ENCODE data around the gene AGPAT2.

The AGPAT2 gene

GRCh38 chr9:136628268-136628667, 59.0 kb downstream of the AGPAT2 start:
- no peak for TF ChIP-seq SIN3A (IDR thresholded peaks at IDR 0.05; ENCODE audit: borderline replicate concordance, insufficient read depth, low read length)
- TF ChIP-seq TAF1 (IDR thresholded peaks at IDR 0.05; ENCODE audit: borderline replicate concordance, insufficient read depth, low read length), result no peak
- TF ChIP-seq REST (IDR thresholded peaks at IDR 0.05; ENCODE audit: insufficient read depth in 1 of 2, low read depth in 2 of 2, low read length in 2 of 2), result no peak
- TF ChIP-seq FOXP2 (optimal IDR thresholded peaks at IDR 0.05; ENCODE audit: borderline replicate concordance, extremely low read depth, extremely low read length, insufficient read depth), result no peak
- TF ChIP-seq POLR2AphosphoS5 (IDR thresholded peaks at IDR 0.05; ENCODE audit: low read depth, low read length), result no peak

- TF ChIP-seq POLR2AphosphoS5 (IDR thresholded peaks at IDR 0.05; ENCODE audit: low read depth, low read length), result no peak
- TF ChIP-seq TAF1 (IDR thresholded peaks at IDR 0.05; ENCODE audit: borderline replicate concordance, insufficient read depth, low read length), result no peak
- no peak for TF ChIP-seq REST (IDR thresholded peaks at IDR 0.05; ENCODE audit: insufficient read depth in 1 of 2, low read depth in 2 of 2, low read length in 2 of 2)
- TF ChIP-seq FOXP2 (optimal IDR thresholded peaks at IDR 0.05; ENCODE audit: borderline replicate concordance, extremely low read depth, extremely low read length, insufficient read depth), result no peak
- no peak for TF ChIP-seq SIN3A (IDR thresholded peaks at IDR 0.05; ENCODE audit: borderline replicate concordance, insufficient read depth, low read length)
These were observed 59.6 kb downstream of the AGPAT2 start for GRCh38 chr9:136627703-136628102.

GRCh38 chr9:136626740-136627642, 60.3 kb downstream of the AGPAT2 start:
- no peak for TF ChIP-seq REST (IDR thresholded peaks at IDR 0.05; ENCODE audit: insufficient read depth in 1 of 2, low read depth in 2 of 2, low read length in 2 of 2)
- no peak for TF ChIP-seq TAF1 (IDR thresholded peaks at IDR 0.05; ENCODE audit: borderline replicate concordance, insufficient read depth, low read length)
- no peak for TF ChIP-seq FOXP2 (optimal IDR thresholded peaks at IDR 0.05; ENCODE audit: borderline replicate concordance, extremely low read depth, extremely low read length, insufficient read depth)
- TF ChIP-seq POLR2AphosphoS5 (IDR thresholded peaks at IDR 0.05; ENCODE audit: low read depth, low read length), result no peak
- no peak for TF ChIP-seq SIN3A (IDR thresholded peaks at IDR 0.05; ENCODE audit: borderline replicate concordance, insufficient read depth, low read length)

GRCh38 chr9:136626066-136626725, 61.1 kb downstream of the AGPAT2 start:
- no peak for TF ChIP-seq REST (IDR thresholded peaks at IDR 0.05; ENCODE audit: insufficient read depth in 1 of 2, low read depth in 2 of 2, low read length in 2 of 2)
- TF ChIP-seq POLR2AphosphoS5 (IDR thresholded peaks at IDR 0.05; ENCODE audit: low read depth, low read length), result no peak

Data from PFSK-1 (cell line).